DOHH2 (cell line): ENCODE measurements around the gene ASXL2.

ENCODE experiments used
- H3F3A ChIP-seq: fragments of 200-600 bp; sonication (generic), shearing (Covaris generic); 2 replicates; pipeline ENCODE4 v1.6.0; 2016; ENCODE audit warnings: antibody characterized with exemption, mild to moderate bottlenecking; ENCODE audit not compliant: control insufficient read depth, insufficient read depth
- H3K27ac ChIP-seq: fragments of 200-600 bp; sonication (generic); 2 replicates; pipeline ENCODE4 v1.5.1; 2014; ENCODE audit warnings: low read depth, mild to moderate bottlenecking, low read length, moderate library complexity
- H3K27me3 ChIP-seq: fragments of 200-600 bp; sonication (generic); 2 replicates; pipeline ENCODE4 v1.6.1; 2014; ENCODE audit warnings: mild to moderate bottlenecking, low read length, mixed read lengths; ENCODE audit not compliant: control insufficient read depth
- H3K36me3 ChIP-seq: fragments of 200-600 bp; sonication (generic); 2 replicates; pipeline ENCODE4 v1.6.1; 2014; ENCODE audit warnings: mild to moderate bottlenecking, low read length, moderate library complexity, mixed read lengths; ENCODE audit not compliant: control insufficient read depth
- H3K4me1 ChIP-seq: fragments of 200-600 bp; sonication (generic); 2 replicates; pipeline ENCODE4 v1.6.1; 2014; ENCODE audit warnings: mild to moderate bottlenecking, low read length, mixed read lengths; ENCODE audit not compliant: control insufficient read depth
- H3K4me2 ChIP-seq: fragments of 200-600 bp; sonication (generic); 2 replicates; pipeline ENCODE4 v1.6.0; 2014; ENCODE audit warnings: mild to moderate bottlenecking, low read length, moderate library complexity
- H3K4me3 ChIP-seq: fragments of 200-600 bp; sonication (generic); 2 replicates; pipeline ENCODE4 v1.5.1; 2014; ENCODE audit warnings: mild to moderate bottlenecking, low read length, mixed read lengths
- H3K79me2 ChIP-seq: fragments of 200-600 bp; sonication (generic); 2 replicates; pipeline ENCODE4 v1.6.1; 2014; ENCODE audit warnings: mild to moderate bottlenecking, low read length, mixed read lengths; ENCODE audit not compliant: control insufficient read depth
- H3K9me2 ChIP-seq: fragments of 200-600 bp; sonication (generic); replicated peaks from 2 replicates; pipeline ENCODE4 v1.6.1; 2014; ENCODE audit warnings: mild to moderate bottlenecking, low read length, mixed read lengths; ENCODE audit not compliant: control insufficient read depth
- H3K9me3 ChIP-seq: fragments of 200-600 bp; sonication (generic); 2 replicates; pipeline ENCODE4 v1.6.1; 2014; ENCODE audit warnings: antibody characterized with exemption, low read length, mixed read lengths; ENCODE audit not compliant: control insufficient read depth, insufficient read depth
- H4K20me1 ChIP-seq: fragments of 200-600 bp; sonication (generic); 2 replicates; pipeline ENCODE4 v1.6.0; 2014; ENCODE audit warnings: low read depth, mild to moderate bottlenecking, antibody characterized with exemption, low read length, moderate library complexity; ENCODE audit not compliant: control insufficient read depth, insufficient read depth
- CTCF ChIP-seq: fragments of 200-600 bp; sonication (generic); IDR thresholded peaks from one replicate; pipeline ENCODE4 v1.5.1; 2014; ENCODE audit warnings: antibody characterized with exemption, mild to moderate bottlenecking, low read depth, low read length; ENCODE audit not compliant: poor library complexity, severe bottlenecking
- EZH2phosphoT487 ChIP-seq: fragments of 200-600 bp; sonication (generic); IDR thresholded peaks from 2 replicates; pipeline ENCODE4 v1.6.1; 2017; ENCODE audit warnings: borderline replicate concordance, mild to moderate bottlenecking, antibody characterized with exemption, low read length, moderate library complexity, mixed read lengths

Gene ASXL2

GRCh38 chr2:25814681-25815080 is 63.6 kb downstream of the ASXL2 start:
- no peaks in the 10 kb centered on the region for H3K9me2 ChIP-seq
- peaks cover 48% of the 10 kb centered on the region for H3K79me2 ChIP-seq
- no peak for TF ChIP-seq EZH2phosphoT487
- TF ChIP-seq CTCF, result no peak
- H3F3A ChIP-seq, result no peaks in the 10 kb centered on the region
- 0 out of 2 replicates have a peak, but pooled peaks cover 4% of the 10 kb centered on the region for H3K4me1 ChIP-seq
- no peak overlapping the region for H3K4me3 ChIP-seq
- H4K20me1 ChIP-seq, result 0 out of 2 replicates have a peak, but pooled peaks cover 9% of the 10 kb centered on the region
- peaks cover 2% of the 10 kb centered on the region; the same call in 1 of the 2 replicates for H3K36me3 ChIP-seq
- H3K4me2 ChIP-seq, result no peak overlapping the region
- no peaks in the 10 kb centered on the region for H3K27me3 ChIP-seq
- no peak overlapping the region for H3K27ac ChIP-seq
- no peaks in the 10 kb centered on the region for H3K9me3 ChIP-seq

- 0 out of 2 replicates have a peak, but pooled peaks cover 4% of the 10 kb centered on the region for H3K4me1 ChIP-seq
Observed at GRCh38 chr2:25810428-25810827, 67.9 kb downstream of the ASXL2 start.

GRCh38 chr2:25809646-25810045 is 68.6 kb downstream of the ASXL2 start:
- Histone ChIP-seq H3F3A (no peaks in the 10 kb centered on the region), H3K4me2 (no peak overlapping the region), H3K79me2 (peaks cover 31% of the 10 kb centered on the region), H3K9me3 (no peaks in the 10 kb centered on the region), H3K4me3 (no peak overlapping the region), H3K27ac (no peak overlapping the region), H3K36me3 (peaks cover 17% of the 10 kb centered on the region), H3K4me1 (0 out of 2 replicates have a peak, but pooled peaks cover 4% of the 10 kb centered on the region), H4K20me1 (0 out of 2 replicates have a peak, but pooled peaks cover 5% of the 10 kb centered on the region), H3K9me2 (no peaks in the 10 kb centered on the region), H3K27me3 (no peaks in the 10 kb centered on the region)
- no peak for TF ChIP-seq CTCF
- TF ChIP-seq EZH2phosphoT487, result no peak

More at GRCh38 chr2:25810428-25810827, 67.9 kb downstream of the ASXL2 start:
- Histone ChIP-seq H3K27me3 (no peaks in the 10 kb centered on the region), H3K36me3 (peaks cover 11% of the 10 kb centered on the region), H3K9me2 (no peaks in the 10 kb centered on the region), H3K4me2 (no peak overlapping the region), H3K4me3 (no peak overlapping the region), H3K27ac (no peak overlapping the region), H3K9me3 (no peaks in the 10 kb centered on the region), H4K20me1 (0 out of 2 replicates have a peak, but pooled peaks cover 5% of the 10 kb centered on the region), H3K79me2 (peaks cover 37% of the 10 kb centered on the region), H3F3A (no peaks in the 10 kb centered on the region)
- TF ChIP-seq CTCF, result no peak
- TF ChIP-seq EZH2phosphoT487, result no peak
